HCT116 (cell line): Measurements from ENCODE around the gene RBFOX2.

Experiments used
- CEBPB ChIP-seq: IDR thresholded peaks from 2 replicates; pipeline ENCODE4 v1.6.1; 2012; ENCODE audit warnings: low read depth
- EGR1 ChIP-seq: IDR thresholded peaks from 2 replicates; pipeline ENCODE4 v1.6.1; 2012; ENCODE audit warnings: low read depth
- EZH2 ChIP-seq: fragments of 200-600 bp; sonication (generic); IDR thresholded peaks from 2 replicates; pipeline ENCODE4 v1.6.1; 2017; ENCODE audit warnings: antibody characterized with exemption, mixed run types
- EZH2phosphoT487 ChIP-seq: fragments of 200-600 bp; IDR thresholded peaks from 2 replicates; pipeline ENCODE4 v1.6.1; 2018; ENCODE audit warnings: antibody characterized with exemption, borderline replicate concordance
- POLR2A ChIP-seq: IDR thresholded peaks from 2 replicates; pipeline ENCODE4 v1.7.0; 2011; ENCODE audit warnings: borderline replicate concordance; ENCODE audit not compliant: insufficient read depth, insufficient read length; ENCODE audit errors: extremely low read depth
- POLR2AphosphoS5 ChIP-seq: IDR thresholded peaks from 2 replicates; pipeline ENCODE4 v1.6.1; 2011; ENCODE audit warnings: mild to moderate bottlenecking, low read depth, low read length, moderate library complexity
- RAD21 ChIP-seq: IDR thresholded peaks from 2 replicates; pipeline ENCODE4 v1.6.1; 2012; ENCODE audit warnings: low read depth, mild to moderate bottlenecking
- SP1 ChIP-seq: IDR thresholded peaks from 2 replicates; pipeline ENCODE4 v1.6.1; 2012; ENCODE audit warnings: low read depth
- TCF7L2 ChIP-seq: IDR thresholded peaks from 2 replicates; pipeline ENCODE4 v1.7.0; 2011; ENCODE audit warnings: borderline replicate concordance, inconsistent platforms; ENCODE audit not compliant: insufficient read depth, insufficient read length; ENCODE audit errors: extremely low read depth
- ZNF274 ChIP-seq: fragments of 200-500 bp; sonication (Bioruptor generic); IDR thresholded peaks from 2 replicates; pipeline ENCODE4 v1.6.1; 2014; ENCODE audit warnings: mild to moderate bottlenecking, low read depth, low read length, inconsistent platforms
- TF ChIP-seq, protein P1 (sequence below): IDR thresholded peaks from 2 replicates; pipeline ENCODE4 v1.6.1; 2012
- TF ChIP-seq, protein P2 (sequence below), 3 experiments: fragments of 200-600 bp in 1 of 3; sonication (generic) in 1 of 3; IDR thresholded peaks in 2 of 3; conservative IDR thresholded peaks in 1 of 3; 2 replicates each; pipeline ENCODE4 v1.5.1; 2012 to 2017; ENCODE audit warnings: low read depth in 2 of 3, low read length in 2 of 3, antibody characterized with exemption in 1 of 3, borderline replicate concordance in 1 of 3, control low read depth in 1 of 3, mild to moderate bottlenecking in 1 of 3, mixed read lengths in 1 of 3, mixed run types in 1 of 3, moderate library complexity in 1 of 3; ENCODE audit not compliant: insufficient read depth in 1 of 3

GRCh38 chr22:35891442-35891841, 137.2 kb downstream of the RBFOX2 start:
- TF ChIP-seq, protein P1, sequence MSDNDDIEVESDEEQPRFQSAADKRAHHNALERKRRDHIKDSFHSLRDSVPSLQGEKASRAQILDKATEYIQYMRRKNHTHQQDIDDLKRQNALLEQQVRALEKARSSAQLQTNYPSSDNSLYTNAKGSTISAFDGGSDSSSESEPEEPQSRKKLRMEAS: no peak
- TF ChIP-seq, protein P2, sequence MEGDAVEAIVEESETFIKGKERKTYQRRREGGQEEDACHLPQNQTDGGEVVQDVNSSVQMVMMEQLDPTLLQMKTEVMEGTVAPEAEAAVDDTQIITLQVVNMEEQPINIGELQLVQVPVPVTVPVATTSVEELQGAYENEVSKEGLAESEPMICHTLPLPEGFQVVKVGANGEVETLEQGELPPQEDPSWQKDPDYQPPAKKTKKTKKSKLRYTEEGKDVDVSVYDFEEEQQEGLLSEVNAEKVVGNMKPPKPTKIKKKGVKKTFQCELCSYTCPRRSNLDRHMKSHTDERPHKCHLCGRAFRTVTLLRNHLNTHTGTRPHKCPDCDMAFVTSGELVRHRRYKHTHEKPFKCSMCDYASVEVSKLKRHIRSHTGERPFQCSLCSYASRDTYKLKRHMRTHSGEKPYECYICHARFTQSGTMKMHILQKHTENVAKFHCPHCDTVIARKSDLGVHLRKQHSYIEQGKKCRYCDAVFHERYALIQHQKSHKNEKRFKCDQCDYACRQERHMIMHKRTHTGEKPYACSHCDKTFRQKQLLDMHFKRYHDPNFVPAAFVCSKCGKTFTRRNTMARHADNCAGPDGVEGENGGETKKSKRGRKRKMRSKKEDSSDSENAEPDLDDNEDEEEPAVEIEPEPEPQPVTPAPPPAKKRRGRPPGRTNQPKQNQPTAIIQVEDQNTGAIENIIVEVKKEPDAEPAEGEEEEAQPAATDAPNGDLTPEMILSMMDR (IDR thresholded peaks at IDR 0.05 in 2 of 3, conservative IDR thresholded peaks at IDR 0.05 in 1 of 3; ENCODE audit: borderline replicate concordance in 1 of 3, insufficient read depth in 1 of 3, low read depth in 2 of 3, low read length in 2 of 3): no peak
- TF ChIP-seq EZH2phosphoT487 (no peak), POLR2AphosphoS5 (no peak), POLR2A (no peak), SP1 (no peak), ZNF274 (no peak), CEBPB (no peak), EZH2 (no peak), RAD21 (no peak), EGR1 (no peak), TCF7L2 (no peak)
